ENCODE data around the gene DNER. TPM values are rescaled to one million over a fixed set of nuclear protein-coding genes. Genes with fewer than 3 reads are reported as not detected.

Gene DNER
- total RNA-seq, 1 donor from 2014 or later, result 86.7 TPM

DNA sequence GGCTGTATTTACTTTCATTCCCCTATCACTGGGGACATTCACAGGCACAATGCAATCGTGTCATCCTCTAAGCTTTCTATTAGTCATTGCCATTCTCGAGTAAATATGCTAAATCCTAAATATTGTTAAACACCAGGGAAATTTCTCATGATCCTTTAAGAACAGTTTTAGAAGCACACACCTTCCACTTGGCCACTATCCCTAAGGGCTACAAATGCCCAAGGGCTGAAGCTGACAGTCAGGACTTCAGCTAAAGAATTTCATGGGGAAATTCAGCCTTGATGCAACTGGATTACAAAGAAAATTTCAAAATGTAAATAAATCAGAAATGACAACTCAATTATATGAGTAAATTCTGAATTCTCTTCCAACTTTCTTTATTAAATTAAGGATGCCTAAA, 280.2 kb downstream of the DNER start:
- no peak for DNase-seq

DNA sequence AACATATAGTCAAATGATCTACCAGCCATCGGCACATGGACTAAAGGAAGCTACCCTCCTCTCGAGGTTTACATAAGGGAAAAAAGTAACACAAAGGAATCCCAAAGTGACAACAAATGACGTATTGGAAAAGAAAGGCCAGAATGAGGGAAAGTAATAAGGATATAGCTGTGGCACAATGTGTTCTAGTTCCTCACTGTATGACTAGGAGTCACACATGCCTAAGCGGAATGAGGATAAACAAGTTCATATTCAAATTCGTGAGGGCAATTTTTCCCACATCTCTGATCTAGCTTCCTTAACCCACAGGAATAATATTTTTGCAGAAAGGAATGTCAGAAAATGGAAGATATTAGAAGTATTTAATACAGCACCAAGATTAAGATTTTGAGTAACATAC, 281.0 kb downstream of the DNER start:
- DNase-seq, result no peak

DNA sequence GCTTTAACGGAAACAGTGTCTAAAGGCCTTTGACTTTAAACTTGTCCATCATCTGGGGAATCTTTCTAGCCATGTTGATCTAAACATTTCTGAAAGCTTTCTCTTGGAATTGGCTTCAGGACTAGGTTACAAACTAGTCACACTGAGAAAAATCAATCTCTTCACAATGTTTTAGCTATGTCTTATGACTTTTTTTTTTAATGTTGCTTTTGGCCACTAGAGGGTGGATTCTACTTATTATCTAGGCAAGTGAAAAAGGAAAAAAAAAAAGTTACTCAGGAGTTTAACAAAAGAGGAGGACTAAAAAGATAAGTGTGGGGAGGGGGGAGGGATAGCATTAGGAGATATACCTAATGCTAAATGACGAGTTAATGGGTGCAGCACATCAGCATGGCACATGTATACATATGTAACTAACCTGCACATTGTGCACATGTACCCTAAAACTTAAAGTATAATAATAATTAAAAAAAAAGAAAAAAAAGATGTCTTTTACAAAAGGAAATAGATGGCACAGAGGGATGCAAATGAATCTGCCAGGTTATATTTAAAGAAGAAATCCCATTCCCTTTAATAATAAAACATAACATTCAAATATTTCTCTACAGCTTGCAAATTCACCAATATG, 282.9 kb downstream of the DNER start:
- DNase-seq, result no peak

DNA sequence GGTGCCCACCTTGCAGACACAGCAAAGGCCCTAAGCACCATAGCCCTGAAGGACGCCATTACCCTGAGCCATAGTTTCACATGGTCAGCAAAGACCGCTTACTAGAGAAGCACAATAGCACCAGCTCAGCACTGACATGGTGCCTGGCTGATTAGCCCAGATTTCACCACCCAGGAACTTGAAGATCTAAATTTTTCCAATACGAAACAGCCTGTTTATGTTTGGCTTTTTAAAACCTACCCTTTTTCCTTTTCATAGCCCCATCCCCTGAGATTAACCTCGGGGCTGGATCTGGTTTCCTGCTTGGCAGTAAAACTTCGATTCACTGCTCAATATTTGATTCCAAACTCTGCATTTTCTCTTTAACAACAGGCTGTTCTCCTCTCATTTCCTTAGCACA, 284.8 kb downstream of the DNER start:
- DNase-seq, result no peak

DNA sequence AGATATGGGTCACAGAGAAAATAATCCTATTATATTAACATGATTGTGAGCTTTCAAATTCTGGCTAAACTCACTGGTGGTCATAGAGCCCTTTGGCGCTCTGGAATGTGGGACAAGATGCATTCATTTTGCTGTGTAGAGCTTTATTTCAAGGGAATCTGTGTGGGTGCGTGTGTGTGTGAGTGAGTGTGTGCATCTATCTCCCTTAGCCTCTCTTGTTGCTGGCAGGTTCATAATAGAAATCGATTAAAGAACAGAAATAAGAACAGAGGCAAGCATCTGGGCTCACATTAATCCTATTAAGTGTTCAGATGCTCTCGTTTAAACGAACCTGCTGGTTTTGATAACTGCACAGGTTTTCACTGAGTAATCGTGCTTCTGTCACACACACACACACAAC, 287.9 kb downstream of the DNER start:
- DNase-seq, result no peak

DNA sequence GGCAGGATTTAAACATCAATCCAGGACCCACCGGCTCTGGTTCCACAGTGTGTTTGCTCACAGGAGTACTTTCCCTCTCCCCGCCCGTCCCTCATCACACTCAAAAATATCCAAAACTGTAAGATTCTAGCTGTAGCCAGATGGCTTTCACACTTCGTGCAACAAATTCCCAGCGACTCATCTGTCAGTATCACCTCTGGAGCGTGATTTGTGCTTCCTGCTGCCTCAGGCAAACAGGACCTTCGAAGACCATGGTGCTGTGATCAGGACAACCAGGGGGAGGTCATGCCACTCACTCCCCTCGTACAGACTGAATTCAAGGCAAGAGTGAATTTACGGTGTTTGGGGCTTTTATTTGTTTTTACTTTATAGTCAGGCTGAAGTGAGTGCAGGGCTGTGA, 288.8 kb downstream of the DNER start:
- no peak for DNase-seq

DNA sequence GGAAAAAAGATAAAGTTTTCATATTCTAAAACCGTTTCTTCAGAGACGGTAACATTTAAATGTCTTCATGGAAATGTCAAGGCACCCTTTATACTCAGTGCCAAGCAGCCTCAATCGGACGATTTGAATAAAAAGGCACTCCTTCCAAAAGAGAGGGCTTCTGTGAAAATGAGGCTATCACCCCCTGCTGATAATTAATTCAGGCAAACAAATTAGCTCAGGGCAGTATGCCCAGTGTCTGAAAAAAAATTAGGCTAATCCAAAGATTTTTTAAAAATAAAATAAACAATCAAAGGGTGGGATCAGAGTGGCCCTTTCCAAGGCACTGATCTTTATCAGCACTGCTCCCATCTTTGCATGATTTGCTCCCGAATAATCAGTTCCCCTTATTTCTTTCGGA, 292.3 kb downstream of the DNER start:
- no peak for DNase-seq

DNA sequence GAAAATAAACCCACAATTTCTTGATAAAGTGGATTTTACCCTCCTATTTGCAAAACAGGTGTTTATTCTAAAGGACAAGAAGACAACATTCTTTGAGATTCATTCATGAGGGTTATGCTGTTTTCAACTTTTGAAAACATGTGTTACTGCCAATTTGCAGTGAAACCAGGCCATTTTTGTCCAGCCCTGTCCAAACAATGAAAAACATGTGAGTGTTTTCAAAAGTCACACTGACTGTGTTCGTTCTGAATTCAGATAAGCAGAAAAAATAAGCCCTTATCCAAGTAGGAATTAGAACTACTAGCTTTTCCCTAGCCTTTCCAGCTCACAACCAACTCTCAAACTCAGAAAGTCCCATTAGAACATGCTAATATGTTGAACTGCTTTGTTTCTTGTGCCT, 295.2 kb downstream of the DNER start:
- no peak for DNase-seq

DNA sequence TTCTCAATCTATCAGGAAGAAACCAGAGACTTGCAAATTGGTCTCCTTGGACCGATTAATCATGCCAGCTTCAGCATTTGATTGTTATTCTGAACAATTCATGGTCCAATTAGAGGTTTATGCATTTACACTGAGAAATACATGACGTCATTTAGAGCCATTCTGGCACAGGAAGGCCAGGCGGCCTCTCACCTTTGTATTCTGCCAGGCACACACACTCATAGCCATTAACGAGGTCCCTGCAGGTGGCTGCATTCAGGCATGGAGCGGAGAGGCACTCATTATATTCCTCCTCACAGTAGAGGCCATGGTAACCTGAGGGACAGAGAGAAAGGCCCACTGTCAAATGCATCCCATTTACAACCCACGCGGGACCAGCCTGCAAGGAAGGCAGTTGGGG, 296.4 kb downstream of the DNER start:
- DNase-seq, result no peak

DNA sequence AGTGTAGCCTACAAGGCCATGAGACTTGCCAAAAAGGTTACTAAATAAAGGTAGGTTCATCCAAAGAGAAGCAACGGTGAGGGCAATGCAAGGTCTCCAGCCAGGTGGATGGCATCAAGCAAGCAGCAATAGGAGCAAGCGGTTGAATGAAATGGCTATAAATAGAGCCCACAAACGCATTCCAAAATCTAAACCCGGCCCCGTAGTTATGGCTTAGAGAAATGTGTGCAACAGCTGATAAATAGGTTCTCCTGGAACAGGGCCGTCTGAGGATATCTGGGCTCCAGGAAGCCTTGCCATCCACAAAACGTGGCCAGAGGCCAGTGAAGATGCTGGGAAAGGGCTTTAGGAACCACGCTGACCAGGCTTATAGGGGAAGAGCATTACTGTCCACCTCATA, 297.2 kb downstream of the DNER start:
- no peak for DNase-seq

DNA sequence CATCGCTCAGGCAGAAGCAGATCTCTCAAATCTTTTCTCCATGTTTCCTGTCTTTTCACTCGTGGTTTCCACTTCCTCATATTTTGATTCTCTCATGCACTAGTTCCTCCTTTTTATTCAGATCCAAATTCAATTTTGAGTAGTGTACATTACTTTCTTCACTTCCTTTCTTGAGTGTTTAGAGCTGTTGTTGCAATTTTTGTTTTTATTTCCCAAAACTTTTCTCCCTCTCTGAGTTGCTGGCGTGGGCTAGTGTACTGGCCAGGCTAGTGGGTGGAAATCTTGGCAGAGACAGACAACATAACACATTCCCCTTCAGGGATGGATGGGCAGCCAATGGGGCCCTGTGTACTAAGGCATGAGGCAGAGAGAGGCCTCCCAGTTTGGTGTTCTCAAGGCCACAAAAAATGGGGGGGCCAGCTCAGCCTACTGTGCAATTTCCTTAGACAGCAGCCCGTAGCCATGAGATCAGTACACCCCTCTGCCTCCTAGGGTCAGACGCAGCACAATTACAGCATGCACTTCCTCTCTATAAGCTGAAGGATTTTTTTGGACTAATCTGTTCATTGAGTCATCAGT, 298.1 kb downstream of the DNER start:
- peak; percentile 13 for DNase-seq

DNA sequence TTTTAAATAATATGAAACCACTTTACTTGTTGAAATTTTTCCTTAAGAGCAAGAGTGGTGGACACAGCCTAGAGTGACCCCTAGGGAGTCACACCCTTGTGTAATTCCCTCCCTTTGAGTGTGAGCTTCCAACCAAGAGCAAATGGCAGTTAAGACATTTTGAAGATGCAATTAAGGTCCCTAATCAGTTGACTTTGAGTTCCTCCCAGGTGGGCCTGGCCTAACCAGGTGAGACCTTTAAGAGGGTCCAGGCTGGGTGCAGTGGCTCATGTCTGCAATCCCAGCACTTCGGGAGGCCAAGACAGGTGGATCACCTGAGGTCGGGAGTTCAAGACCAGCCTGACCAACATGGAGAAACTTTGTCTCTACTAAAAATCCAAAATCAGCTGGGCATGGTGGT, 299.7 kb downstream of the DNER start:
- no peak for DNase-seq

DNA sequence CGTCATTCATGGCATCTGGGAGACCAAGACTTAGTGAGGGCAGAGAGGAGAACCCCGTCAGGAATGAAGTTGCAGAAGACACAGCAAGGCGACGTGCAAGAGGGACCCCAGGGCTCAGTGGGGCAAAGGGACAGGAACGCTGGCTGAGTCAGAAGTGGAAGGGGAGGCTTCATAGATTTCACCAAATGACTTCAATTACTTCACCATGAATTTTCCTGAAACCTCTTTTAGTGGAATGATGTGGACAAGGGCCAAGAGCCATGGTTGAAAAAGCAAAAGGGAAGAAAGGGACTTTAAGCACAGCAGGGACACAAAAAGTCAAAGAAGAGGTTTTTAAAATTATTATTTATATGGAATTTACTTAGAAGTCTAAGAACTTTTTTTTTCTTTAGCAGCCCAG, 301.7 kb downstream of the DNER start:
- no peak for DNase-seq

DNA sequence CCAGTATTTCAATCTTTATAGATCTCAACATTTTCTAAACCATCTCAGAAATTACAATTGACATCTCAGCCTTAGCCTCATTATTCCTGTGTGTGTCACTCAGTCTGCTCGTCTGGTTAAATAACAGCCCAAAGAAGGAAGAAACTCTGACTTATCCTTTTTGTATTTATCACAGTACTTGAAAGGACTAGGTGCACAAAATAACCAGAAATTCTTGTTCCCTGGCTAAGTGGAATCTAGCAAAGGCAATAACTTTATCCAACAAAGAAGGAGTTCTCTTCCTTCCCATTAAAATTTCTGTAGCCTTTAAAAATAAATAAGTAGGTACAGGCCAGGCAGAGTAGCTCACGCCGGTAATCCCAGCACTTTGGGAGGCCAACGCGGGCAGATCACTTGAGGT, 303.4 kb downstream of the DNER start:
- no peak for DNase-seq

DNA sequence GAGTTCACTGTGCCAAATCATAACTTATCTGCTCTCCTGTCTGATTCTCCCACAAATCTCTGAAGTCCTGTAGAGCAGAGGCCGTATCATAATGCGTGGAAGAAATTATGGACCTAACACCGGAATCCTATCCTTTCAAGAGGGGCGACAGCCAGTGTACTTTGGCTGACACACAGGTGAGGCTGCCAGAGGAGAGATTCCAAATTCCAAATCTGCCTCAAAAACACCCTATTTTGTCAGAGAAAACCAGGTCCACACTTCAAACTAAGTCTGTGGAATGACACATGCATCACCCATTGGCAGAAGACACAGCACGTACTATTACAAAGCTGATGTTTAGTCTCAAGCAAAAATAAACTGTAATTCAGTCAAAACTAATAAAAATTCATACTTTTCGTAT, 304.1 kb downstream of the DNER start:
- no peak for DNase-seq

DNA sequence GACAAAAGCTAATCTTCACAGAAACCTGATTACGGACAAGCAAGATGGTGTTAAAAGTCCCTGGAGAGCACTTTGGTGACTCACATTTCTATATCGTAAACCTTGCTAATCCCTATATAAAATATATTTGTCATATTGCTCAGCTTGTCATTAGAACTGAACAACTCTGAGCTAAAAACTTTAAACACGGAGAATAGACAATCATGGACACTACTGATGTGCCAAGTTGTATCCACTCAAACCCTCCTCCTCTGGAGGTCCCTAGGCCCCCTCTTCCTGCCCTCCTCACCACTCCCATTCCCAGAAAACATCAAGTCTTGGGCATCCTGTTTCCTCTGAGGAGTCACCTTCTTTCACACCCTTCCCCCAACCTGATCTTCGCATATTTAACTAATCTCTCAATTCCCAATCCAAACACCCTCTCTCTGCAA, 304.6 kb downstream of the DNER start:
- no peak for DNase-seq

DNA sequence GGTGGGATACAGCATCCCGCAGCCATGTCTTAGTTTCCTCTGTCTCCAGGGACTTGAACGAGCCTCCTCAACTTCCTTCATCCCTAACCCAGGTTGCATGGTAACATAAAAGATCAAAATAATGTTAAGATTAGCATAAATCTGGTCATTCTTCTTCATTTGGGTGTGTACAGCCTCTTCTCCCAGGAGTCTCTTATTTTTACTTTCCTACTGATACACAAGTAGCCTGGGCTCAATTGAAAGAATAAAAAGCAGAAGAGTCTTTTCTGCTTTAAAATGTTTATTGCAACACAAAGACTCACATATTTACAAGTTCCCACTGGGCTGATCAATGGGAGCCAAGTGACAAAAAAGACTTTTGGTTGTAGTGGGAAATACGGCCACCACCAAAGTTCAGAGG, 305.4 kb downstream of the DNER start:
- no peak for DNase-seq

DNA sequence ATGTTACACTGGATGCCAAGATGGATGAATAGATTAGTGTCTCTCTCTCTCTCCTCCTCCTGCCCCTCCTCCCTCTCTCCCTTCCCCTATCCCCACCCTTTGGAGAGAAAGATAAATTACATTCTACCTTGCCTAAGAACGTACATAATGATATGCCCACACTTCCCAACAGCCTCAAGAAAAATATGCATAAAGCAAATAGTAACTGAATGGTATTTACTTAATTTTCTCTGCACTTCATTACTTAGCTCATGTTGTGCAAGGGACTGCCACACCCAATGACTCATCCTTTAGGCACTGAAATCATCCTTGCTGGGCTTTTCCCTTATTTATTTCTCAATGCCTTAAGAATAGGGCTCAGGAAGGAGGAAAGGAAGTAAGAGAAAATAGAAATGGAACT, 306.0 kb downstream of the DNER start:
- DNase-seq, result no peak

DNA sequence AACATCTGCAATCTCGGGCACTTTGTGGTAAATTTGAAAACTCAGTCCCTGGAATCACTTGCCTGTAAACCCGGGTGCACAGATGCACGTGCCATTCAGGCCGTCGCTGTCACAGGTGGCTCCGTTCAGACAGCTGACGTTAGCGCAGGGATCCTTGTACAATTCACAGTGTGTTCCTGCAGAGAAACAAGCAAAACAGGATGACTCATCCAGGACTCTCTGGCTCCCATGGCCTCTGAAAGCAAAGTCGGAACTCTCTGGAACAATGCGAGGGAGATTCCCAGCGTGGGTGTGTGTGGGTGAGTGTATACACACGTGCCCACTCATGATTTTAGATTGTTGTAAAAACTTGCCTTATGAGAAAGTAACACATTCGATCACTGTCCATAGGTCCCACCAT, 307.2 kb downstream of the DNER start:
- DNase-seq, result peak; percentile 78

DNA sequence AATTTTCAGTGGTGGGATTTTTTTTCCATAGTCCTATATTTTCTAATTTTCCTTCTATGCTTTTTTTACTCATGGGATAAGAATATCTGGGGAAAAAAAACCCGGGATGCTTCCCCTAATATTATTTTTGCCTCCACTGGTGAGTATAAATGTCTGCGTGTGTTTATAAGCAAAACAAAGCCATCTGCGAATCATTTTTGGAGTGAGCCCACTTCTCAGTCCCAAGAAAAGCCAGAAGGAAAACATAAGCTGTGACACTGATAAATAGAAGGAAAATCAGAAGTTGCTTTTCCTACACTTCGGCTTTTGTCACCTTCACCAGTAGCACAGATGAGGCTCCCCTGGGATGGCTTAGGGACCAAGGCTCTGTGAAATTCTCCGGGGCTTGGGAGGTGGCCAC, 308.6 kb downstream of the DNER start:
- DNase-seq, result no peak

DNA sequence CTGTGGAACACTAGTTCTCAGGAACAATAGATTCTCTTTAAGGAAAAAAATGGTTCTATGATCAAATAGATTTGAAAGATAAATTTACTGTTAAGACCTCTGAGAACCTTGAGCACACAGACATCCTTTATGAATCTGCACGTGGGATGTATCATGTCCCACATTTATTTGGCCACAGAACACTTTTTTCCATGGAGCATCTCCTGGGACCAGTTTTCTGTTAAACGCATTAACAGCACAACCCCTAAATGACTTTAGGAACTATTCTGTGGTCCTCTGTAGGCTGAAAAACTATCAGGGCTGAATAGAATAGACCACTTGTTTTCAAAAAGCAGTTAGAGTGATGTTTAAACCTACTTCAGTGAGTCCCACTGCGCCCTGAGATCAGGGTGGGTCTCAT, 311.1 kb downstream of the DNER start:
- DNase-seq, result no peak

DNA sequence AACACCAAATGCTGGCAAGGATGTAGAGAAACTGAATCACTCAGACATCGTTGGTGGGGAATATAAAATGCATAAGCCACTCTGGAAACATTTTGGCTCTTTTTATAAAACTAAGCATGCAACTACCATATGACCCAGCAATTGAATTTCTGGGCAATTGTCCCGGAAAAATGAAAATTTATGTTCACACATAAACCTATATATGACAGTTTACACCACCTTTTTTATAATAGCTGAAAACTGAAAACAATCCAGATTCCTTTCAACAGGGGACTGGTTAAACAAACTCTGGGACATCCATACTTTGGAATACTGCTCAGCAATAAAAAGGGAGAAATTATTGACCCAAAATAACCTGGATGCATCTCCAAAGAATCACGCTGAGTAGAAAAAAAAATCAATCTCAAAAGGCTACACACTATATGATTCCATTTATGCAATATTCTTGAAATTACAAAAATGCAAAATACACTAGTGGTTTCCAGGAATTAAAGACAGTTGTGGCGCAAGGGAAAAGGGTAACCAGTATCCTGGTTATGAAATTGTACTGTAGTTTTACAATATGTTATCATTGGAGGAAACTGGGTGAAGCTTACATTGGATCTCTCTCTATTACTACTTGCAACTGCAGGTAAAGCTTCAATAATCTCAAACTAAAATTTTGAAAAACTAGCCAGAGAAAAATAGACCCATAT, 313.0 kb downstream of the DNER start:
- no peak for DNase-seq

DNA sequence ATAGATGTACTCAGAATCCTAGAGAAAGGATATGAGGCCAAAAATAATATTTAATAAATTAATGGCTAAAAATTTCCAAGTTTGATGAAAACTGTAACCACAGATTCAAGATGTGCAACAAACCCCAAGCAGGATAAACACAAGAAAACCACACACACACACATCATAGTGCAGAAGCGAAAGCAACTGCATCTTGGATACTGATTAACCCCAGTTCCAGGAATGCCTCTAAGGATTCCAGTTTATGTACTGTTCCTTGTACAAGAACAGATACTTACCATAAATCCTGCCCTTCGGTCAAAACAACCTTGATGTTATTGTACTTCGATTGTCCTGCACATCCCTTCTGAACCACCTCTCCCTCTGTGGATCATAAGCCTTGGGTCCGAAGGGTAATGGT, 320.4 kb downstream of the DNER start:
- no peak for DNase-seq

DNA sequence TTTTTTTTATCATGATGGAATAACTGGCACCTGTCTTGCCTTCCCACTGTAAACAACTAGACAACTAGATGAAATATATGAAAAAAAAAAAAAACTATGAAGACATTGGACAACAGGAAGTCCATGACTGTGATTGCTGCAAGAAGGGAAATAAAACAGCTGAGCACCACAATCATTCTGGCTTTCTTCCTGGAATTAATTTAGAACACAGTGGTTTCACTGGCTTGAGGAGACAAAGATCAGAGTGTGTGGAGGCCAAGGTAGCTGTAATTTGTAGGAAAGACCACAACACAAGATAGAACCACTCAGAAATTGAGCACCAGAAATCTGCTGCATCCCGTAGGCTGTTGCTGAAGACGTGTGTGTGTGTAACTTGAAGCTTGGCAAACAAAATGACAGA, 322.2 kb downstream of the DNER start:
- no peak for DNase-seq
